Measurements from ENCODE around the gene METTL25.
"Not testable (repeated sequence)": the region's sequence is repeated elsewhere in the genome, so short reads cannot be mapped to it uniquely, and the experiment has no call there.

Gene METTL25

DNA sequence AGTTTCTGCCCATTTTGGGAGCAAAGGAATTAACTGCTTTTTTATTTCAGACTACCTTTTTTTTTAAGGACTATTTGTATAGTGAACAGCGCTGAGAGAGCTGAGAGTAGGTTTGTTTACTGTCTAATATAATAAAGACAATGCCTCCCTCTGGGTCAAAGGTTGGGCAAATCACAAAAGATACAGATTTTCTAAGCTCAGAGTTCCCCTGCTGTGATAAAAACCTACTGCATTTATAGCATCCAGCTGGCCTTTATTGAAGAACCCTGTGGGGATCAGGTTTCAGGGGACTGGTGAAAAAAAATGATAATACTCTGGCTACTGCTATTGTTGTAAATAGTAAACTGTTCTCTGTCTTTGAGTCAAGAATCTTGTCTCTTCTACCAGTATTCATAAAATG is 28.8 kb upstream of the METTL25 start:
- H3K4me3 ChIP-seq (ENCODE audit: low read depth, low read length): no peak overlapping the region
- TF ChIP-seq, protein P1, sequence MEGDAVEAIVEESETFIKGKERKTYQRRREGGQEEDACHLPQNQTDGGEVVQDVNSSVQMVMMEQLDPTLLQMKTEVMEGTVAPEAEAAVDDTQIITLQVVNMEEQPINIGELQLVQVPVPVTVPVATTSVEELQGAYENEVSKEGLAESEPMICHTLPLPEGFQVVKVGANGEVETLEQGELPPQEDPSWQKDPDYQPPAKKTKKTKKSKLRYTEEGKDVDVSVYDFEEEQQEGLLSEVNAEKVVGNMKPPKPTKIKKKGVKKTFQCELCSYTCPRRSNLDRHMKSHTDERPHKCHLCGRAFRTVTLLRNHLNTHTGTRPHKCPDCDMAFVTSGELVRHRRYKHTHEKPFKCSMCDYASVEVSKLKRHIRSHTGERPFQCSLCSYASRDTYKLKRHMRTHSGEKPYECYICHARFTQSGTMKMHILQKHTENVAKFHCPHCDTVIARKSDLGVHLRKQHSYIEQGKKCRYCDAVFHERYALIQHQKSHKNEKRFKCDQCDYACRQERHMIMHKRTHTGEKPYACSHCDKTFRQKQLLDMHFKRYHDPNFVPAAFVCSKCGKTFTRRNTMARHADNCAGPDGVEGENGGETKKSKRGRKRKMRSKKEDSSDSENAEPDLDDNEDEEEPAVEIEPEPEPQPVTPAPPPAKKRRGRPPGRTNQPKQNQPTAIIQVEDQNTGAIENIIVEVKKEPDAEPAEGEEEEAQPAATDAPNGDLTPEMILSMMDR (IDR thresholded peaks at IDR 0.05; ENCODE audit: low read depth, low read length): no peak

DNA sequence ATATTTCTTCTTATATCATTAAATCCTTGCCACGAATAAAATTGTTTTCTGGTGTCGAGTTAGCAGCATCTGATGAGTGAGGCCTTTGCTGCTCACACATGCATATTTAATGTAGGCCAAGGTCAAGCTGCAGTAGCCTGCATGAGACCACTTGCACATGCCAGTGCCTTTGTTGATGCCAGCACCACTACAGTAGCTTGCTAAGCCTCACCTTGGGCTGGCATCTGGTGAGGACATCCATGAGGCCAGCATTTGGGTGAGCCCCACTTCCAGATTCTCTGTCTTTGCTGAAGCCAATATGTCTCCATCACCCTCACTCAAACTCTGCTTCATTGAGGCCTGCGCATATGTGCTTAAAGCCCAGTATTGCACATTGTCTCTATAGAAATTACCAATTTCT is 8.2 kb upstream of the METTL25 start:
- TF ChIP-seq, protein P1 (IDR thresholded peaks at IDR 0.05; ENCODE audit: low read depth, low read length): no peak

DNA sequence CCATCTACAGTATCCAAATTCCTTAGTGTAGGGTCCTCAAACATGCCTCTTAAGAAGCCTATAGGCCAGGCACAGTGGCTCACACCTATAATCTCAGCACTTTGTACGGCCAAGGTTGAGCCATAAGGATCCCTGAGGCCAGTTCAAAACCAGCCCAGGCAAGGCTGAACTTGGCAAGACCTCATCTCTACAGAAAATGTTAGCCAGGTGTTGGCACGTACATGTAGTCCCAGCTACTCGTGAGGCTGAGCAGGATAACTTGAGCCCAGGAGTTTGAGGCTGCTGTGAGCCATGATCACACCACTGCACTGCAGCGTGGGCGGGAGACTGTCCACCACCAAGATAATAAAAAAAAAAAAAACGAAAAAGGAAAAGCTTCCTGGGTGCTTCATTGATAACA is 6.9 kb upstream of the METTL25 start:
- TF ChIP-seq, protein P1 (IDR thresholded peaks at IDR 0.05; ENCODE audit: low read depth, low read length): no peak
- H3K4me3 ChIP-seq (ENCODE audit: low read depth, low read length): no peak overlapping the region

More for the DNA sequence above, 8.2 kb upstream of the METTL25 start:
- no peak overlapping the region for H3K4me3 ChIP-seq (ENCODE audit: low read depth, low read length)

DNA sequence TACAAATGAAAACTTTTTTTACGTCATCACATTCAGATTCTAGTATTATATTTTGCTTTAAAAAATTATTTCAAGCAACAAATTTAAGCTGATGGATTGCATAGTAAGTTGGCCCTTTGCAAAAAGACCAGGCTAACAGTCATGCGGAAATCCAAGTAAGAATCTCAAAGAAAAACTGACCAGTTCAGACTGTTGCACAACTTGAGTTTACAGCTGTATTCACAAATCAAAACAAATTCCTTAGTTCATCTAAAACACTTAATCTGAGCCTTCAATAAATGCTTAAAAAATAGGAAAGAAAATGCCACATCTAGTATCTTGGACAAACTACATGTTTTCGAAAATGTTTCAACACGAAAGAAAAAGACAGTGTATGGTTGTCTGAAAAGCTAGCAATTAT is 989 bp upstream of the METTL25 start:
- TF ChIP-seq, protein P1 (IDR thresholded peaks at IDR 0.05; ENCODE audit: low read depth, low read length): no peak
- peak overlapping the region; percentile 100 for H3K4me3 ChIP-seq (ENCODE audit: low read depth, low read length)

DNA sequence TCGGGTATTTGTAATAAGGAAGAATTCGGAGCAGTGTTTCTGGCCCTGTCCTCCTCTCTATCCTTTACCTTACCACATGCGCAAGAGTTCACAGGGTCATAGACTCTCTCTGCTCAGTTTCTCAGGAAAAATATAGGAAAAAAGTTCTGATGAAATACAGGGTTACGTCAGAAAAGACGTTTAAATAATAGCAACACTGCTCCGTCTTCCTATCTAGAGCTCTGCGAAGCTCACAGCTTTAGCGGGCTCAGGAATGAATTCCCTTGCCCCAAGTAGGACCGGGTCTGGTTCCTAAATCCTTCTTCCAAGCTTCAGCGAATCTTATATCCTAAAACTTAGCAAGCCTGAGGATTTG is 507 bp upstream of the METTL25 start:
- TF ChIP-seq, protein P1 (IDR thresholded peaks at IDR 0.05; ENCODE audit: low read depth, low read length): no peak
- H3K4me3 ChIP-seq (ENCODE audit: low read depth, low read length): peak overlapping the region; percentile 100

DNA sequence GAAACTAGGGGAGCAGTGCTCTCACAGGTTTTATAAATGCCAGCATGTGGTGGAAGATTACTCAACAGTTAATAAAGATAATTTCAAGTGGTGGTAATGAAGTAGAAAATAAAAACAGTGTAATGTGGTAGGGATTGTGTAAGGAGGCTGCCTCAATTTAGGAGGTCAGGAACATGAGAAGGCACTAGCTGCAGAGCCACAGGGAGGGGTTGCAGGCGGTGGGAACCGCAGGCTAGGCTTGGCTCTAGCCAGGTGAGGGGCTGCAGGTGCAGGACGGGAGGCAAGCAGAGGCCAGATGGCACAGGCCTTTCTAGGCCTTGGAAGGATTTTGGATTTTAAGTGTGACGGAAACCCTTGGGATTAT is 768 bp downstream of the METTL25 start:
- TF ChIP-seq, protein P1 (IDR thresholded peaks at IDR 0.05; ENCODE audit: low read depth, low read length): no peak
- H3K4me3 ChIP-seq (ENCODE audit: low read depth, low read length): peak overlapping the region; percentile 100

DNA sequence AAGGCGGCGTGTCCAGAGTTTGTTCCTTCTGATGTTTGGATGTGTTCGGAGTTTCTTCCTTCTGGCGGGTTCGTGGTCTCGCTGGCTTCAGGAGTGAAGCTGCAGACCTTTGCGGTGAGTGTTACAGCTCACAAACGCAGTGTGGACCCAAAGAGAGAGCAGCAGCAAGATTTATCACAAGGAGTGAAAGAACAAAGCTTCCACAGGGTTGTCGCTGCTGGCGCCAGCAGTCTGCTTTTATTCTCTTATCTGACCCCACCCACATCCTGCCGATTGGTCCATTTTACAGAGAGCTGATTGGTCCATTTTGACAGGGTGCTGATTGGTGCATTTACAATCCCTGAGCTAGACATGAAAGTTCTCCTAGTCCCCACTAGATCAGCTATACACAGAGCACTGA is 2.5 kb downstream of the METTL25 start:
- not testable (repeated sequence) for H3K4me3 ChIP-seq (ENCODE audit: low read depth, low read length)

DNA sequence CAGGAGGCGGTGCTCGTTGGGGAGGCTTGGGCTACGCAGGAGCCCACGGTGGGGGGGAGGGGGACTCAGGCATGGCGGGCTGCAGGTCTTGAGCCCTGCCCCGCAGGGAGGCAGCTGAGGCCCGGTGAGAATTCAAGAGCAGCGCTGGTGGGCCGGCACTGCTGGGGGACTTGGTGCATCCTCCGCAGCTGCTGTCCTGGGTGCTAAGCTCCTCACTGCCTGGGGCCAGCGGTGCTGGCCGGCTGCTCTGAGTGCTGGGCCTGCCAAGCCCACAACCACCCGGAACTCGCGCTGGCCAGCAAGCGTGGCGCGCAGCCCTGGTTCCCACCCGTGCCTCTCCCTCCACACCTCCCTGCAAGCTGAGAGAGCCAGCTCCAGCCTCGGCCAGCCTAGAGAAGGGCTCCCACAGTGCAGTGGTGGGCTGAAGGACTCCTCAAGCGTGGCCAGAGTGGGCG is 3.2 kb downstream of the METTL25 start:
- H3K4me3 ChIP-seq (ENCODE audit: low read depth, low read length): no peak overlapping the region
- TF ChIP-seq, protein P1 (IDR thresholded peaks at IDR 0.05; ENCODE audit: low read depth, low read length): no peak
